Activated T-helper 2 cell treated with anti-CD3 and anti-CD28 coated beads, Interferon-gamma antibody, Interleukin-2, Interleukin-4, amounts not matched to agents 10 μg/mL and 5 μg/mL and 100 μg/mL, durations not matched to agents 14 hours and 24 hours and 36 hours (primary cell): ENCODE results near the gene TP53I11. TPM values are rescaled to one million over a fixed set of nuclear protein-coding genes. Genes with fewer than 3 reads are reported as not detected.
A peak's percentile ranks its signal among the peaks of the same experiment; 100 is the strongest.

Experiments used
- DNase-seq: peaks from one replicate; pipeline ENCODE4 v3.0.0; 2021; ENCODE audit warnings: low spot score
- H3K27ac Mint-ChIP-seq: one replicate; pipeline ENCODE4 v1.8.0; 2021; ENCODE audit warnings: mixed read lengths
- H3K27me3 Mint-ChIP-seq: one replicate; pipeline ENCODE4 v1.8.0; 2021; ENCODE audit warnings: low read depth, mixed read lengths
- H3K36me3 Mint-ChIP-seq: one replicate; pipeline ENCODE4 v1.8.0; 2021; ENCODE audit warnings: low read depth, mixed read lengths
- H3K4me1 Mint-ChIP-seq: one replicate; pipeline ENCODE4 v1.8.0; 2021; ENCODE audit warnings: low read depth, mixed read lengths
- H3K4me3 Mint-ChIP-seq: one replicate; pipeline ENCODE4 v1.8.0; 2021; ENCODE audit warnings: low read depth, mild to moderate bottlenecking, moderate library complexity, mixed read lengths
- H3K9me3 Mint-ChIP-seq: one replicate; pipeline ENCODE4 v1.8.0; 2021; ENCODE audit warnings: mixed read lengths
- intact Hi-C: fragments of 100-400 bp; cut with micrococcal nuclease; formaldehyde crosslinking; loops from one replicate; pipeline ENCODE4 v1.15.1; 2023
- total RNA-seq: library from RNA; stranded (reverse); gene quantifications from 2 replicates; pipeline ENCODE4 v1.2.3, GENCODE V29; 2022

The TP53I11 gene
- 4.6 and 5.0 TPM in 2 replicates for total RNA-seq

DNA sequence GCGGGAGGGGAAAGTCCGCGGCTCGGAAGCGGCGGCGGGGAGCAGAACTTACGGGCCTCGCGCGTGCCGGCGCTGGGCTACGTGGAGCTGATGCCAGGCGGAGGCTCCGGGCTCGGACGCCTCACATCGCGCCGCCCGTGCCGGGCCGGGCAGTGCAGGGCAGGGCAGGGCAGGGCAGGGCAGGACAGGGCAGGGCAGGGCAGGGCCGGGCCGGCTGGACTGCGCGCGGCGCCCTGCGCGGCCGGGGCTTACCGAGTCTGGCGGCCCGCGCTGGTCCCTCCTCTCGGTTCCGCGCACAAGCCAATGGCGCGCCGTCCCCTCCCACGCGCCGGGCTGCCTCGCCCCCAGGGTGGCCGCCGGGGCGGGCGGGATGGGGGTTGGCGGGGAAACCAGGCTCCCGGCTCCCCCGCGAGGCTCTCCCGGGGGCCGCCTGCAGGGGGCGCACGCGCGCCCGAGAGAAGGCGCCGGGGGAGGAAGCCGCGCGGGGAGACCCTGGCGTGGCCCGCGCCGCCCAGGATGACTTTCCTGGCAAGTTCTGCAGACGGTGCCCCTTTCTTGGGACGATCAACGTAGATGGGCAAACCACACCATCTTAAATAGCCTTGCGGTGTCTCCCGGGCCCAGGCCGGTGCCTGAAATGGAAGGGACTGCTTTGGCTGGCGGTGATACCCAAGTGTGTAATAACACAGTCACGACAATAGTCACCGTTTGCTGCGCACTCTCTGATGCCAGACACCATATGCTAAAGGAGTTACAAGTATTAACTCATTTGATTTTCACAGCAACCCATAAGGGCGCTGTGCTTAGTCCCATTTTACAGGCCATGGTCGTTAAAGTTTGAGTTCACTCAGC is at the start of gene TP53I11:
TSS of gene TP53I11 (minus strand) at position 259 of the 852 bp plus-strand sequence. CDS start 12,548 bp downstream, outside the sequence.
- H3K36me3 Mint-ChIP-seq: no peaks in the 10 kb centered on the region
- H3K9me3 Mint-ChIP-seq: no peaks in the 10 kb centered on the region
- H3K4me3 Mint-ChIP-seq: peak within 1 kb of the TSS; percentile 56
- H3K27ac Mint-ChIP-seq: no peak within 1 kb of the TSS
- intact Hi-C loops: no loop called here
- peak; percentile 19 for DNase-seq
- peaks cover 11% of the 10 kb centered on the region for H3K4me1 Mint-ChIP-seq
- peaks cover 32% of the 10 kb centered on the region for H3K27me3 Mint-ChIP-seq

GRCh38 chr11:44999068-44999467 is 48.4 kb upstream of the TP53I11 start:
- intact Hi-C loops: no loop called here
- Mint-ChIP-seq H3K27me3 (peaks cover 3% of the 10 kb centered on the region), H3K4me3 (no peak overlapping the region), H3K27ac (no peak overlapping the region), H3K9me3 (no peaks in the 10 kb centered on the region), H3K4me1 (no peaks in the 10 kb centered on the region), H3K36me3 (no peaks in the 10 kb centered on the region)
- DNase-seq: no peak

GRCh38 chr11:44998051-44998450 is 47.4 kb upstream of the TP53I11 start:
- Mint-ChIP-seq H3K4me3 (no peak overlapping the region), H3K9me3 (no peaks in the 10 kb centered on the region), H3K36me3 (no peaks in the 10 kb centered on the region), H3K4me1 (no peaks in the 10 kb centered on the region), H3K27ac (no peak overlapping the region), H3K27me3 (no peaks in the 10 kb centered on the region)
- intact Hi-C loops: no loop called here
- DNase-seq: no peak

- H3K9me3 Mint-ChIP-seq: no peaks in the 10 kb centered on the region
- H3K27me3 Mint-ChIP-seq: no peaks in the 10 kb centered on the region
- no peaks in the 10 kb centered on the region for H3K36me3 Mint-ChIP-seq
- no peaks in the 10 kb centered on the region for H3K4me1 Mint-ChIP-seq
- no peak overlapping the region for H3K27ac Mint-ChIP-seq
- intact Hi-C loops: no loop called here
- no peak for DNase-seq
- no peak overlapping the region for H3K4me3 Mint-ChIP-seq
These were observed 46.9 kb upstream of the TP53I11 start for GRCh38 chr11:44997566-44997965.

- DNase-seq: no peak
- H3K4me1 Mint-ChIP-seq: no peaks in the 10 kb centered on the region
These were observed 44.1 kb upstream of the TP53I11 start for GRCh38 chr11:44994753-44995152.

GRCh38 chr11:44993971-44994704 is 43.5 kb upstream of the TP53I11 start:
- intact Hi-C loops: no loop called here
- no peaks in the 10 kb centered on the region for H3K9me3 Mint-ChIP-seq
- H3K4me3 Mint-ChIP-seq: no peak overlapping the region
- DNase-seq: no peak
- H3K36me3 Mint-ChIP-seq: no peaks in the 10 kb centered on the region
- no peak overlapping the region for H3K27ac Mint-ChIP-seq
- no peaks in the 10 kb centered on the region for H3K27me3 Mint-ChIP-seq
- no peaks in the 10 kb centered on the region for H3K4me1 Mint-ChIP-seq

More at GRCh38 chr11:44994753-44995152, 44.1 kb upstream of the TP53I11 start:
- Mint-ChIP-seq H3K4me3 (no peak overlapping the region), H3K27me3 (no peaks in the 10 kb centered on the region), H3K27ac (no peak overlapping the region), H3K9me3 (no peaks in the 10 kb centered on the region), H3K36me3 (no peaks in the 10 kb centered on the region)
- intact Hi-C loops: no loop called here

- H3K4me1 Mint-ChIP-seq: no peaks in the 10 kb centered on the region
- no peak overlapping the region for H3K4me3 Mint-ChIP-seq
- H3K27me3 Mint-ChIP-seq: no peaks in the 10 kb centered on the region
- H3K36me3 Mint-ChIP-seq: no peaks in the 10 kb centered on the region
- DNase-seq: no peak
- H3K27ac Mint-ChIP-seq: no peak overlapping the region
- intact Hi-C loops: no loop called here
- no peaks in the 10 kb centered on the region for H3K9me3 Mint-ChIP-seq
These were observed 42.1 kb upstream of the TP53I11 start for GRCh38 chr11:44992774-44993173.

DNA sequence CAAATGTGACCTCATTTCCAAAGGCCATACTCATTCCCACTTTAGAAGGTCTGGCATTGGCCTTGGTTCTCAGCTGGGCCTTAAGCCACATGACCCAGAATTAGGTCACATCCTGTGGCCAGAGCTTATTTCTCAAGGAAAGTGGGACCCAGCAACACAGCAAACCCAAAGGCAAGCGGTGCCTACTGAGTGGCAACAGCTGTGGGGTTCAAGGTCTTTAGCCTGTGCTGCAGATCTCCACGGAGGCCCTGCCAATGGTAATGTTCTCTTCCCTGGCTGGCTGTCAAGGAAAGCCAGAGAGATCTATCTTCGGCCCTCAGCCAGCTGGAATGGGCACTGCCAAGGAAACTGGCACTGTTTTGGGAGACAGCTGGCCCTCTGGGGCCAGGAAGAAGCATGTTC is 41.5 kb upstream of the TP53I11 start:
- H3K27me3 Mint-ChIP-seq: no peaks in the 10 kb centered on the region
- intact Hi-C loops: no loop called here
- no peaks in the 10 kb centered on the region for H3K9me3 Mint-ChIP-seq
- no peaks in the 10 kb centered on the region for H3K4me1 Mint-ChIP-seq
- H3K4me3 Mint-ChIP-seq: no peak overlapping the region
- DNase-seq: no peak
- no peak overlapping the region for H3K27ac Mint-ChIP-seq
- no peaks in the 10 kb centered on the region for H3K36me3 Mint-ChIP-seq

- no peaks in the 10 kb centered on the region for H3K4me1 Mint-ChIP-seq
- H3K36me3 Mint-ChIP-seq: no peaks in the 10 kb centered on the region
- H3K4me3 Mint-ChIP-seq: no peak overlapping the region
- intact Hi-C loops: no loop called here
- DNase-seq: no peak
- no peak overlapping the region for H3K27ac Mint-ChIP-seq
- H3K9me3 Mint-ChIP-seq: no peaks in the 10 kb centered on the region
- no peaks in the 10 kb centered on the region for H3K27me3 Mint-ChIP-seq
These were observed 40.0 kb upstream of the TP53I11 start for GRCh38 chr11:44990665-44991064.

DNA sequence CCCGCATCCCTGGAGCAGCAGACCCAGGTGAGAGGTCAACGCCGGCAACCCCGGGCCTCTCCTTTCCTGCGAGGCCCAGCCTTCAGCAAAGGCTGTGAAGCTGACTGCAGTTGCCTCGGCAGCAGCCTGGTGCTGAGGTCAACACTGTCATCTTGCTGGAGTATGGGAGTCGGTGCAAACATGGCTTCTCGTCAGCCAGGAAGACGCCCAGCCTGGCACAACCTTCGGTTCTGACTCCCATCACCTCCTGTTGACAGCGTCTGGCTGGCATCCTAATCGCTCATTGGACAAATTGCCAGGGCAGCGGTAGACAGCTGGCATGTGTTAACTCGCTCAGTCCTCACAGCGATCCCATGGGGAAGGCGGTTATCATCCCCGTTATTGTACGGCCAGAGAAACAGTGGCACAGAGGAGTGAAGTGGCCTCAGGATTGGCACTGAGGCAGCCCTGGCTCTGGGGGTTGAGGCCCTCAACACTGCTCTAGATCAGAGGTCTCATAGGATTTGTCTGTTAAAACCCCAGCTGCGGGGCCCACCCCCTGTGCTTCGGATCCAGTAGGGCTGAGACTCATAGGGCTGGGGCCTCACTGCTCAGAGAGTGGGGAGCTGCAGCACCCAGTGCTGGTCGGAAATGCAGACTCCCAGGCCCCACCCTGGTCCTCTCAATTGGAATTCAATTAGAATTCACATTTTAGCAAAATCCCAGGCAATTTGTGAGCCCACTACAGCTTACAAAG is 39.3 kb upstream of the TP53I11 start:
- DNase-seq: no peak
- Mint-ChIP-seq H3K4me3 (no peak overlapping the region), H3K27ac (no peak overlapping the region), H3K4me1 (no peaks in the 10 kb centered on the region), H3K27me3 (no peaks in the 10 kb centered on the region), H3K36me3 (no peaks in the 10 kb centered on the region), H3K9me3 (no peaks in the 10 kb centered on the region)
- intact Hi-C loops: no loop called here

- no peak overlapping the region for H3K4me3 Mint-ChIP-seq
- no peak overlapping the region for H3K27ac Mint-ChIP-seq
- DNase-seq: no peak
- H3K4me1 Mint-ChIP-seq: no peaks in the 10 kb centered on the region
- H3K36me3 Mint-ChIP-seq: no peaks in the 10 kb centered on the region
- H3K27me3 Mint-ChIP-seq: no peaks in the 10 kb centered on the region
- H3K9me3 Mint-ChIP-seq: no peaks in the 10 kb centered on the region
- intact Hi-C loops: no loop called here
These were observed 38.4 kb upstream of the TP53I11 start for GRCh38 chr11:44988981-44989635.

DNA sequence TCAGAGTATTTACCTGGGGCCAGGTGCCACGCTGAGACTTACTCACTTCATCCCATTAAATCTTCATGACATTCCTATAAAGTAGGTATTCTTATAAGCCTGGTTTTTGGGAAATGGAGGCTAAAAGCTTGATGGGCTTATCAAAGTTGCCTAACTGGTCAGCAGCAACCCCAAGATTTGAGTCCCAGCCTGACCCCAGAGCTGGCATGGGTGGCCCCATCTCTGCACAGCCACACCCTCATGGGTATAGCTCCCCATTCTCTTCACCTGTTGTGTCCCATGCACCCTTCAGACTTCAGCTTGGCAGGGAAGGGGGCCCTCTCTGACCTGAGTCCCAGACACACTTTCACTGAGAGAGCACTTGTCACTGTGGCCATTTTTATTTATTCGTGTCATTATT is 37.4 kb upstream of the TP53I11 start:
- Mint-ChIP-seq H3K9me3 (no peaks in the 10 kb centered on the region), H3K4me3 (no peak overlapping the region)
- intact Hi-C loops: no loop called here

More for the DNA sequence above, 37.4 kb upstream of the TP53I11 start:
- no peaks in the 10 kb centered on the region for H3K27me3 Mint-ChIP-seq
- H3K27ac Mint-ChIP-seq: no peak overlapping the region
- no peak for DNase-seq
- H3K4me1 Mint-ChIP-seq: no peaks in the 10 kb centered on the region
- H3K36me3 Mint-ChIP-seq: no peaks in the 10 kb centered on the region
